GM19351 (cell line): ENCODE data around the gene UBE2Z.
A peak's percentile ranks its signal among the peaks of the same experiment; 100 is the strongest.
"Not testable (repeated sequence)": the region's sequence is repeated elsewhere in the genome, so short reads cannot be mapped to it uniquely, and the experiment has no call there.

ENCODE experiments used
- ATAC-seq: cut with Tn5 transposase; IDR thresholded peaks from one replicate; pipeline ENCODE4 v1.9.1; 2021; ENCODE audit warnings: mild to moderate bottlenecking, moderate library complexity; ENCODE audit not compliant: unreplicated experiment

UBE2Z gene

DNA sequence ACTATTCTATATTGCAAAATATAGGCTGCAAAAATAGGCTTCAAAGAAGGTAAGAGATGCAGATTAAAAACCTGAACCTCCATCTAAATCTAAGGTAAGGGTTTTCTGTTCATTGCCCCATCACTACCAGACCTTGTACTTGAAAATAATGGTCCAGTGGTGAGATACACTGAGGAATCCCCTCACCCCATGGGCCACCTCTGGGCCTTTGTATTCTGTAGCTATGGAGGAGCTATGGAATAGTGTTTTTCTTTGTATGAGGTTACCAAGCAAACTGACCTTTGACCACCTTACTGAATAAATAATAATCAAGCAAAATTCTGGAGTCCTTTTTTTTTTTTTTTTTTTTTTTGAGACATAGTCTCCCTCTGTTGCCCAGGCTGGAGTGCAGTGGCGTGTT lies 4.8 kb upstream of the UBE2Z start:
- no peak for ATAC-seq

DNA sequence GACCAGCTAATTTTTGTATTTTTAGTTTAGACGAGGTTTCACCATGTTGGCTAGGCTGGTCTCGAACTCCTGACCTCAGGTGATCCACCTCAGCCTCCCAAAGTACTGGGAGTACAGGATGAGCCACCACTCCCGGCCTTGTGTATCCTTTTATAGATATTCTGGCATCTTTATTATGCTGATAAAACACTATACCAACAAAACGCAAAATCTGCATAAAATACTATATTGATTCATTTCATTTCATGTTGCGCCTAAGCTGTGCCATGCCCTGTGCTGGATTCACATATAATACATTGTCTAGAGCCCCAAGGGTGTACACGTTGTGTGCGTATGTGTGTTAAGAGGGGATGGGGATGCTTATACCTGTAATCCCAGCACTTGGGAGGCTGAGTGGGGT lies 3.8 kb upstream of the UBE2Z start:
- ATAC-seq = no peak

DNA sequence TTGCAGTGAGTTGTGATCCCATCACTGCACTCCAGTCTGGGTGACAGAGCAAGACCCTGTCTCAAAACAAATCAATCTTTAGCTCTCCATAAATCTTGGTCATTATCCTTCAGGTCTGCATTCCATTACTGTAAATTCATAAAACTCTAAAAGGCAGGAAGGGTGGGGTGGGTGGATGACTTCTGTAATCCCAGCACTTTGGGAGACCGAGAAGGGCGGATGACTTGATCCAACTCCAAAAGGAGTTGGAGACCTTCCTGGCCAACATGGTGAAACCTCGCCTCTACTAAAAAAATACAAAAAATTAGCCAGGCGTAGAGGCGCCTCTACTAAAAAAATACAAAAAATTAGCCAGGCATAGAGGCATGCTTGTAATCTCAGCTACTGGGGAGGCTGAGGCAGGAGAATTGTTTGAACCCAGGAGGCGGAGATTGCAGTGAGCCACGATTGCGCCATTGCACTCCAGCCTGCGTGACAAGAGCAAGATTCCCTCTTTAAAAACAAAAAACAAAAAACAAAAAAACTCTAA lies 2.2 kb upstream of the UBE2Z start:
- no peak for ATAC-seq

DNA sequence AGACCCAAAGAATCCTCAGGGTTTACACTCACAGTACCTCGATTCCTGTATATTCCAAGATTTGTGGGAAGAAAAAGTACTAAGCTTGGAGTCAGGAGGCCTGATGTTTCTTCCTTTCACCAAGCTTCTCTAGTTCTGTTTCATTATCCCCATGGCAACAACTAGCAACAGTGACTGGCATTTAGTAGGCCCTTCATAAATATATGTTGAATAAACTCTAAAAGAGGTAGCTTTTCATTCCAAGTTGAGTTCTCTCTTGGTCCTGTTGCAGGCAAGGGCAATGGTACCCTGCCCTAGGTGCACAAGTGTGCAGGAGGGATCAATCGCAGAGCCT lies 527 bp upstream of the UBE2Z start:
- no peak for ATAC-seq

DNA sequence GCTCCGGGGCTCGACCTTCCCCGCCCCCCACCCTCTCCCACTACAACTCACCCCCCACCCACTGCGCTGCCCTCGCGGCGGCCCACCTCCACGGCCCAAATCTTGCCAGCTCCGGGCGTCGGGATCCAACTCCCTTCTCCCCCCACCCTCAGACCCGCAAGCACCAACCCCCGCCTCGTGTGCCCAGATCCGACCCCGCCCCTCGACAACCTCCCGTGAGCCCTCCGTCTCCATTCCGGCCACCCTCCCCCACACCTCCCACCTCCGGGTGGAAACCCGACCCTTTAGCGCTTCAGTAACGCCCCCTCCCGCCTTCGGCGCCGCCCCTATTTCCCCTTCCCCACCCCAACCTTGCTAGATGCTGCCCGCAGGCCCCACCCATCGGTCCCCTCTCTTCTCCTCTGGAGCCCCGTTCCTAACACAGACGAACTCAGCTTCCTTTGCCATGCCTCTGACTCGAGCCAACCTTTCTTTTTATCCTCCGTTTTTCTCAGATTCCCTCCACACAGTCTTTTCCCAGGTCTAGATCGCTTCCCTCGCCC lies 717 bp downstream of the UBE2Z start:
- peak; percentile 37 for ATAC-seq

DNA sequence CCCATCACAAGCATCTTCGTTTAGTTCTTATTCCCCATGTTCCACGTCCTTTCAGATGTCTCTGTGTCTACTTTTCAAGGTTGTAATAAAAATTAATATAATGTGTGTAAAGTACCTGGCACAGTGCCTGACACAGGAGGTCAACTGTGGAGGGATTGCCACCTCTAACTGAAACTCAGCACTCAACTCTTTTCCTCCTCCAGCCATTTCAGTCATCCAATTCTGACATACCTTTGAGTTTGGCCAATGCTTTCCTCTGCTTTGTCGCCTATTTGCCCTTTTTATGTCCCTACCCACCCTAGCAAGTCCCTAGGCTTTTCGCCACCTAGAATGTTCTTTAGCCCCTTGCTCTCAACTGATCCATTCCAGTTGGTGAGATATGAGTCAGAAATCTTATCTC lies 1.6 kb downstream of the UBE2Z start:
- ATAC-seq = no peak

DNA sequence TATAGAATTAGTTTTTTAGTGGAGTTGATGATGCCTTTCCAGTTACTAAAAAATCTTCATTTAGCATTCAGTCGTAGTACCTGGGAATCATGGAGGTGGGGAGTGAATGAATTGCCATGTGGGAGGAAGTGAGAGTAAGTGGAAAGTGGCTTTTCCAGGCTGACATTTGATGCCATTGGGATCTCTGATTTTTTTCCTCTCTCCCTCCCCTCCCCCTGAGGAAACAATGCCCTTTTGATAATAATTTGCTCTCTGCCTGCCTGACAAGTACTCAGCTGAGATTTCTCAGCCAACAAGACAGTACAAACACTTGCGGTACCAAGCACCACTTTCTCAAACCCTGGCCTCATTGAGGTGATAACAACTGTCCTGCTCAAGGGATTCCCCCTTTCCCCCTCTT lies 2.2 kb downstream of the UBE2Z start:
- no peak for ATAC-seq

DNA sequence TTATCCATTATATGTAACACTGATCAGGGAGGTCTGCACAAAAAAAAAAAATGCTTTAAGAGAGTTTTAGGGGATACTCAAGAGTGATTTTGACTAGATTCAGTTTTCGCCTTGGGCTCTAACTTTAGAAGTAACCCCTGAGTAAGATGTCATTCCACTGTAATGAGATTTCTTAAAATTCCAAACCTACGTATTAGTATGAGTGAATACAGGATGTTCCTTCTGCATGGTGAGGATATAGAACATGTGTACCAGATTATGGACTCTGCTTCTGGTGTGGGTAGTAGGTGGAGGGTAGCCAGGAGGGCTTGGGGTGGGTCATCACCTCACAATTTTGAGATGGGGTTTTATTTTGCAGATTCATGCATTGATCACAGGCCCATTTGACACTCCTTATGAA lies 4.3 kb downstream of the UBE2Z start:
- ATAC-seq = no peak

DNA sequence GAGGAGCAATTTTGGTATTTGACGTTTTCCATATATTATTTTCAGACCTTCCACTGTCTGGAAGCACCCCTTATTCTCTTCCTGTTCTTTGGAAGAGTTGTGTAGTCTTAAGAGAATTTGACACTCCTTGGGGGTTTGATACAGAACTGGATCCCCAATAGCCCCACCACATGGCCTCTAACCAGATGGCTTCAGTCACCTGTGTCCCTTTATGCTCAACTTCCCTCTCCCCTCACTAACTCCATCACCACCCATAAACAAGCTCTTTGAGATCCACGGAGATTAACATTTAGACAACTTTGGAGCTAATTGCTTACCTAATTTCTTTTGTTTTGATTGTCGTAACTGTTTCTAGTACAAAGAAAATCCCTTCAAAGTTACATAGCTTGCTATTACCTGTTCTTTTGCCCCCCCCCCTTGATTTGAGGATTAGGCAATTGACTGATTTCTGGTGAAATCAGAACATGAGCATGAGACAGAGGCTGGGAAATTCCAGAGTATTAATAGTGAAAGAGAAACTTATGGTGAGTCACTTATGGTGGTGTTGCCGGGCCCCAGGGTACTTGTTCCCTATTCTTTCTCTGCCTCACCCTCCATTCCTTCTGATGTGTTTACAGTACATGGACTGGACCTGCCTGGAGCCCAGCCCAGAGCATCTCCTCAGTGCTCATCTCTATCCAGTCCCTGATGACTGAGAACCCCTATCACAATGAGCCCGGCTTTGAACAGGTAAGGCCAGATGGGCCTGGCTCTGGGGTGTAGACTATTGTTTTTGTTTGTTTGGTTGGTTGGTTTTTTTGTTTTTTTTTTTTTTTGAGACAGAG lies 7.5 kb downstream of the UBE2Z start:
- ATAC-seq = peak; percentile 83

DNA sequence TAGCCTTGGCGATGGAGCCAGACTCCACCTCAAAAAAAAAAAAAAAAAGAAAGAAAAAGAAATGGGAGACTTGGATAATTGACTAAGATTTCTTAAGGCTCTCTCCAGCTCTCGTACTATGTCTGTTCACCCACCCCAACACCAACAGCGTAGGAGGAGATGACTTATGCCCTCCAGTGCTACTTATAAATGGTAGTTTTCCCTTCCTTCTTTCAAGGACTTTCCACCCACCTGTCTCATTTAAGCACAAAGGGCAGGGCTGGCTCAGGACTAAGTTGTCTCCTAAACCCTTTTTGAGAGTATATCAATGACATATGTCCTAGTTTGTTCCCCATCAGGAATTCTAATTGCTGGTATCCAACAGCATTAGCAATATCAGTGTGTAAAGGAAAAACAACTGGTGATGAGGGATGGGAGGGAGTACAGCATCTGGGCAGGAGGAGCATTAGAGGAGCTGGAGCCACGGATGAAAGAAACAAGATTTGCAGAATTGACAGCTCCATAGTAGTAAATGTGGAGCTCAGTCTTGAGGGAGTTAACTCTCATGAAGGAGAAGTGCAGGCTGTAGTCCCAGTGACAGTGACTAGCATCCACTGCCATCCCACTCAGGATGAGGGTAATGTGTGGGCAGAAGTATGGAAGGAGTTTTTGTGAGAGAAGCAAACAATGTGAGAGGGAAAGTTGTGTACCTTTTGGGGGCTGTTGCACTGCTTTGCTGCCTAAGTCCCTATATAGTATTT lies 17.2 kb downstream of the UBE2Z start:
- no peak for ATAC-seq

DNA sequence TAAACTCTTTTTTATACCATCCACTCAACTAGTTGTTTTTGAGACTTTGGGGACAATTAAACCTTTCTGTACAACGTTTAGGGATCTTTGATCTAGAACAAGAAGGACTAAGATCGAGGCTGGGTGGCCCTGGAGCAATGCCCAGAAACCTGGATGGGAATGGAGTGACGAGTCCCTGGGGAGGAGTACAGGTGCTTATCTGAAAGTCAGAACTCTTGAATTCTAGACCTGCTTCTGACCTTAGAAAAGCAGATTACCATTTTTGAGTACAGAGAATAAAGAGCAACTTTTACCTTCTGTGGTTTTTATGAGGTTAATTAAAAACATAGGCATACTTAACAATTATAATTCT lies 17.8 kb downstream of the UBE2Z start:
- ATAC-seq = no peak

DNA sequence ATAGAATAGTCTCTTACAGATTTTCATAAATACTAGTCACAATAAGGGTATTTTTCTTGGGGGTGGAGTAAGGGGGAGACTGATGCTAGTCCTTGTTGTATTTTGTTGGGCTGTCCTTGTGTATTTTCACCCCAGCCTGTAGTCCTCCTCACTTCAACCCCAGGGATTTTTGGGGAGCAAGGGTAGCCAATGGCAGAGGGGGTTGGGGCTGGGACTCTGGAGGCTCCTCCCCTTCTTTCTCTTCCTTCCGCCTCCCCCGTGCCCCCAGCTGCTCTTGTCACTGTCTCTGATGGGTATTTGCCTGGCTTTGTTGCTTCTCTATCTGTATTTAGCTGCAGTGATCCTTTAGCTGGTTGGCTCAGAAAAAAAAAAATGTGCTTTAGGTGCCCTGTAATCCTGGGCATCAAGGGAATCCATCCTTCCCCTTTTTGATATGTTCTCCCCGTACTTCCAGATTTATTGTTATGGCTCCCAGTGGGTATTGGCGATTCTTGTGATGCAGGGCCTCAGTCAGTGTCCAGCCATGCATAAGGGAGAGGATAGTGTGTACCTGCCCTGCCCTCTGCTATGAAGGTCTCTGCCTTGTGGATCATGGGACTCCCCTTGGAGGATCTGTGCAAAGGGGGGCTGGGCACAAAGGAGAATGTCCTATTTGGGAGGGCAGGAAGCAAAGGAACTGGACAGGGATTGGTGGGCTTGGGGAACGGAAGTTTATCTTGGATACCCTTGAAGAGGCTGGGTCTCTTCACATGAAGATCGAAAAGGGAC lies 20.0 kb downstream of the UBE2Z start:
- no peak for ATAC-seq

DNA sequence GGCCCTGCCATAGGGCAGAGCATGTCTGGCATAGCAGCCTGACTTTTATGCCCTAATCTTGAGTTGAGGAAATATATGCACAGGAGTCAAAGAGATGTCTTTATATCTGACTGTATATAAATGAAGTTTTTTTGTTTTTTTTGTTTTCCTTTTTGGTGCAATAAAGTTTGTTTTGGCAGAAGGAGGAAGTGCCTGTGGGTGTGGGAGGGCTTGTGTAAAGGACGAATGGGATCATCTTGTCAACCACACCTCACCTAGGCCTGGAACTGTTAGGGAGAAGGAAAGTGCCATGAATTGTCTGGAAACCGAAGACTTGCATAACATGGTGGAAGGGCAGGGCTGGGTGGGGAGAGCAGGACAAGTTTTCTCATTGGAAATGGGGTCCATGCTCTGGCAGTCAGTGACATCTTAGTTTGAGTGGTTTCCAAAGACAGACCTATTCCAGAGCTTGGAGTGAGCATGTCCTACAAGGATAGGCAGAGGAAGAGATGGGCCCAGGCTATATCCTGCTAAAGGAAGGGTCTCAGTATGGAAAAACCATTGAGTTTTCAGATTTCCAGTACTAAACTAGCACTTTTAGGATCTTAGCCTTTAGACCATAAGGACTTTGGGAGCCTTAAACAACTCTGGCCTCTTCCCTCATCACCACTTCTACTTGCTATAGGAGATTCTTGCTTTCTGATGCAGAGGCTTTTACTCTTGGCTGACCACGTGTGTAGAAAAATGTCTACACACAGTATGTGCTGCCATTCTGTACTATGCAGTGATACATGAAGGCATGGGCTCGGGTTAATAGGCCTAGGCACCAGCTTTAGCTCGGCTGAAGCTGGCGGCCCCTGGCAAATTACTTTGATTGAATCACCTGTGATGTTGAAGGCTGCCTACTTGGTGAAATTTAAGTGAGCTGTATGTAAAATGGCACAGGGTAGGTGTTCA lies 20.9 kb downstream of the UBE2Z start:
- ATAC-seq = no peak

DNA sequence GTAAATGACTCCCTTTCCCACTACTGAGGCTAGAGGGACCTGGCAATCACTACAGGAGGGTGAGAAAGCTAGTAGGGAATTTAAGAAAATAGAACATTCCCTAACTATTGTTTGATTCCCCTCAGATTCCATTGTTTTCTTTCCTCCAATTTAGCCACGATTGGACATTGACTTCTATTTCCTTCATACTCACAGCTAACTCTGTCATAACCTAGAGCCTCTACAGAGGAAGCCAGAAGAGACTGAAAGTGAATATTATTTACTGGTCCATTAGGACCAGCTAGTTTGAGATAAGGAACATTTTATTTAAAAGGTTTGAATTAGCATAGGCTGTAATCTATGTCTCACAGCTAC lies 21.6 kb downstream of the UBE2Z start:
- ATAC-seq = no peak

DNA sequence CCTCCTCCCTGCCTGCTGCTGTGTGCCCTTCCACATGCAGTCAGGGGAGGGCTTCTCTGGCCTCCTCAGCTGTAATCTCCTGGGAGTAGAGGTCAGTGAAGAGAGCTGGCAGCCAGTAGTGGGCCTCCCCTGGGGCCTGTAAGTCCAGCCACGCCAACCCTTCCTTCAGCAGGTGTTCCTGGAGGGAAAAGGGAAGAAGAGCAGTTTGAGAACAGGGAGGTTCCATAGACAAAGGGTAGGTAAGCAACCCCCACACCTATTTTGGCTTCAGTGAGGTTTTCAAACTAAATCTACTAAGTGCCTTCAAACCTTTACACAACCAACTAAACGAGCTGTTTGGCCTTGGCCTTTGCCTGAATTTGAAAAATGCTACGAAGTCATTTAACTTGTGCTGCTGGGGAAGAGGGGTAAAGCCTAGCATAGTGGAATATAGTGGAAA lies 22.2 kb downstream of the UBE2Z start:
- ATAC-seq = no peak

DNA sequence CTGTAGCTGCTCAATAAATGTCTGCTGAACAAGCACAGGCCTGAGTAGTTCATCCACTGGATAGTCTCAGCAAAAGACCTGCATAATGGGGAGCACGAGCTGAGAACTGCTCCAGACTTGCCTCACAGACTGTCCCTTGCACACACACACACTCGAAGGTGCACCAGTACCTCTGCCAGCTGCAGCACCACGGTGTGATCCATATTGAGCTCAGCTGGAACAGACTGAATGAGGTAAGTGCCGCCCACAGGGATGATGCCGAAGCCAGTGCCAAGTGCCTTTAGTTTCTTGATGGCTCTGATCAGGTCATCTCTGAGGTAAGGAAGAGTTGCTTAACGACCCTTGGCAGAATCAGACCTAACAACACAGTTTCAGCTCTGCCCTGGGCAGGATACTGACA lies 24.8 kb downstream of the UBE2Z start:
- ATAC-seq = no peak

DNA sequence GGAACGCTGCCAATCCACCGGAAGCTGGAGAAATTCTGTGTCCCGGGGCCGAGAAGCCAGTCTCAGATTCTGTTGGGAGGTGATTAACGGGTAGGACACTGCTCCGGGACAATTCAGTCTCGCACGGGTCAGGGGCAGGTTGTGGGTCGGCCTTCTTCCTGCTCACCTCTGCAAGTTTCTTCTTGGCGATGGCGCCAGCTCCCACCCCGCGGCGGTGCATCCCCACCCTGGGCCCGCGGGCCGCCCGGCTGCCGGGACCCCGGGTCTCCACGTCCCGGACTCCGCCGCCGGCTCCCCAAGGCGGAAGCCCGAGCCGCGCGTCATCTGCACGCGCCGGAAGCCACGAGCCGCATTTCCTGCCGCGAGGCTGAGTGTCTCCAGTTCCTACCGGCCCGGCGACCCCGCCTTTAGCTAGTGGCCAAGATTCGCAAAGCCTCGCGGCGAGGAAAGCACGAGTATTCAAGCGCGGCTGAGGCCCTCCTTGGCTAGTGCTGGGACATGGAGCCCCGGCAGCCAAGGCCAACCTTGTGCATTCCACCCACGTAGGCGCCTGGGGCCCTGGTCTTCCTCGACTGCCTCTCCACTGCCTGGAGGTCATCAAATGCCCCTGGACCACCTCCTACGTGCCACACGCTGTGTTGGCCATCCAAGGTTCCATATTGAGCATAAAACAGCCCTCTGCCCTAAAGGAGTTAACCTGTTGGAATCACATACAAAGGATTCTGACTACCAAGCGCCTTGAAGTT lies 36.5 kb downstream of the UBE2Z start, which contains the start of gene SNF8:
Gene SNF8 (minus strand): TSS at position 328 of the 746 bp plus-strand sequence. CDS start 108 bp downstream, at position 220.
- ATAC-seq = peak; percentile 84

DNA sequence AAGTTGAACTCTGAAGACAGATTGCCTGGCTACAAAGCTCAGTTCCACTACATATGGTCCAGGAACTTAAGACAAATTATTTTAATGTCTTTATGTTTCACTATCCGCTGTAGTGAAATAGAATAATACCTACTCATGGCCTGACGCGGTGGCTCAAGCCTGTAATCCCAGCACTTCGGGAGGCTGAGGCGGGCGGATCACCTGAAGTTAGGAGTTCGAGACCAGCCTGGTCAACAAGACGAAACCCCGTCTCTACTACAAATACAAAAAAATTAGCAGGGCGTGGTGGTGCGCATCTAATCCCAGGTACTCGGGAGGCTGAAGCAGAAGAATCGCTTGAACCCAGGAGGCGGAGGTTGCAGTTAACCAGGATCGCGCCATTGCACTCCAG lies 37.0 kb downstream of the UBE2Z start:
- ATAC-seq = not testable (repeated sequence)

DNA sequence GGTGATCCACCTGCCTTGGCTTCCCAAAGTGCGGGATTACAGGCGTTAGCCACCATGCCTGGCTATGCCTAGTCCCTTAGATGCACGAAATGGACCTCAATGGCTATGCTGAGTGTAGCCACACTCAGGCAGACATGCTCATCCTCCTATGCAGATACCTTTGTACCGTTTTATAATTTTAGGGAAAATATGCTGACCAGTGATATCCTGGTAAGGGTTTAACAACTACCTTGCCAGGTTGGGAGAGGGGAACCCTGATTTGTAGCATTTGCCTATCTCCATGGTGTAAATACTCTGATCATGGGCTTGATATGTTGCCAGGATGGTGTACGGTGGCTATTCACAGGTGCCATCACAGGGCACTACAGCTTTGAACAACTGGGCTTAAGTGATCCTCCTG lies 43.4 kb downstream of the UBE2Z start:
- no peak for ATAC-seq
